ENCODE data around the gene TMEM178B. TPM values are rescaled to one million over a fixed set of nuclear protein-coding genes. Genes with fewer than 3 reads are reported as not detected.

The TMEM178B gene
- polyA plus RNA-seq, 1 donor from 2014 or later = 40.7 TPM

GRCh38 chr7:141203177-141203576 lies 129.3 kb downstream of the TMEM178B start:
- H3K27ac ChIP-seq (ENCODE audit: low read length) = no peak overlapping the region
- no peaks in the 10 kb centered on the region for H3K36me3 ChIP-seq (ENCODE audit: insufficient read depth, low read length)
- H3K9me3 ChIP-seq (ENCODE audit: low read length) = no peaks in the 10 kb centered on the region
- H3K9me2 ChIP-seq (ENCODE audit: insufficient read depth, low read length) = no peaks in the 10 kb centered on the region
- no peak for TF ChIP-seq POLR2AphosphoS5 (IDR thresholded peaks at IDR 0.05)
- TF ChIP-seq EP300 (conservative IDR thresholded peaks at IDR 0.05; ENCODE audit: poor library complexity, severe bottlenecking) = no peak
- TF ChIP-seq REST (IDR thresholded peaks at IDR 0.05; ENCODE audit: borderline replicate concordance) = no peak
- TF ChIP-seq RAD21 (conservative IDR thresholded peaks at IDR 0.05) = no peak
- TF ChIP-seq CTCF (IDR thresholded peaks at IDR 0.05; ENCODE audit: poor library complexity, severe bottlenecking) = no peak
- no peak for TF ChIP-seq SMC3 (conservative IDR thresholded peaks at IDR 0.05; ENCODE audit: poor library complexity)
- TF ChIP-seq EZH2 (IDR thresholded peaks at IDR 0.05; ENCODE audit: borderline replicate concordance, insufficient read depth, low read length, poor library complexity, severe bottlenecking) = no peak
- TF ChIP-seq TAF1 (IDR thresholded peaks at IDR 0.05; ENCODE audit: low read depth) = no peak
- TF ChIP-seq MXI1 (conservative IDR thresholded peaks at IDR 0.05; ENCODE audit: poor library complexity, severe bottlenecking) = no peak
- no peaks in the 10 kb centered on the region for H3K27me3 ChIP-seq (ENCODE audit: insufficient read depth, low read depth, low read length)
- H3K4me3 ChIP-seq (ENCODE audit: low read length) = no peak overlapping the region
- no peak overlapping the region for H3K4me2 ChIP-seq (ENCODE audit: low read length)
- H3K9ac ChIP-seq (ENCODE audit: low read length) = no peak overlapping the region
- no peaks in the 10 kb centered on the region for H4K20me1 ChIP-seq (ENCODE audit: insufficient read depth)
- peaks cover 20% of the 10 kb centered on the region for H3K79me2 ChIP-seq (replicated peaks; ENCODE audit: insufficient read depth, low read length)
- H3F3A ChIP-seq (ENCODE audit: insufficient read depth, low read length, poor library complexity, severe bottlenecking) = no peaks in the 10 kb centered on the region
- no peak overlapping the region for H2AFZ ChIP-seq (ENCODE audit: low read depth, low read length)

GRCh38 chr7:141203586-141203985 lies 129.7 kb downstream of the TMEM178B start:
- Histone ChIP-seq H3K9me2 (ENCODE audit: insufficient read depth, low read length) (no peaks in the 10 kb centered on the region), H3F3A (ENCODE audit: insufficient read depth, low read length, poor library complexity, severe bottlenecking) (no peaks in the 10 kb centered on the region), H3K79me2 (replicated peaks; ENCODE audit: insufficient read depth, low read length) (peaks cover 24% of the 10 kb centered on the region), H4K20me1 (ENCODE audit: insufficient read depth) (no peaks in the 10 kb centered on the region), H3K9ac (ENCODE audit: low read length) (no peak overlapping the region), H2AFZ (ENCODE audit: low read depth, low read length) (no peak overlapping the region), H3K27me3 (ENCODE audit: insufficient read depth, low read depth, low read length) (no peaks in the 10 kb centered on the region), H3K36me3 (ENCODE audit: insufficient read depth, low read length) (no peaks in the 10 kb centered on the region), H3K4me3 (ENCODE audit: low read length) (no peak overlapping the region), H3K27ac (ENCODE audit: low read length) (no peak overlapping the region), H3K4me2 (ENCODE audit: low read length) (no peak overlapping the region), H3K9me3 (ENCODE audit: low read length) (no peaks in the 10 kb centered on the region)
- no peak for TF ChIP-seq EP300 (conservative IDR thresholded peaks at IDR 0.05; ENCODE audit: poor library complexity, severe bottlenecking)
- TF ChIP-seq RAD21 (conservative IDR thresholded peaks at IDR 0.05) = no peak
- TF ChIP-seq TAF1 (IDR thresholded peaks at IDR 0.05; ENCODE audit: low read depth) = no peak
- no peak for TF ChIP-seq SMC3 (conservative IDR thresholded peaks at IDR 0.05; ENCODE audit: poor library complexity)
- no peak for TF ChIP-seq EZH2 (IDR thresholded peaks at IDR 0.05; ENCODE audit: borderline replicate concordance, insufficient read depth, low read length, poor library complexity, severe bottlenecking)
- TF ChIP-seq REST (IDR thresholded peaks at IDR 0.05; ENCODE audit: borderline replicate concordance) = no peak
- TF ChIP-seq CTCF (IDR thresholded peaks at IDR 0.05; ENCODE audit: poor library complexity, severe bottlenecking) = no peak
- TF ChIP-seq MXI1 (conservative IDR thresholded peaks at IDR 0.05; ENCODE audit: poor library complexity, severe bottlenecking) = no peak
- TF ChIP-seq POLR2AphosphoS5 (IDR thresholded peaks at IDR 0.05) = no peak

Measured in neural cell (in vitro differentiated cells).